ENCODE measurements around the gene SMYD3.

SMYD3 gene

GRCh38 chr1:246482805-246483568 lies 24.1 kb downstream of the SMYD3 start:
- H3K9ac ChIP-seq (ENCODE audit: low read length): no peak overlapping the region
- peaks cover 10% of the 10 kb centered on the region; the same call in 1 of the 2 replicates for H3K4me1 ChIP-seq (ENCODE audit: low read length)
- DNase-seq: no peak
- TF ChIP-seq CTCF (IDR thresholded peaks at IDR 0.05; ENCODE audit: low read length) (no peak), EZH2phosphoT487 (IDR thresholded peaks at IDR 0.05; ENCODE audit: low read length) (no peak), EZH2 (optimal IDR thresholded peaks at IDR 0.05; ENCODE audit: low read depth, low read length) (no peak)
- H3K9me2 ChIP-seq (replicated peaks; ENCODE audit: insufficient read depth, low read length): no peaks in the 10 kb centered on the region
- peak overlapping the region; percentile 28 for H3K4me2 ChIP-seq (ENCODE audit: low read depth, low read length)
- H3K4me3 ChIP-seq (ENCODE audit: low read length): peak overlapping the region; percentile 0; the same call in 1 of the 2 replicates
- H3K79me2 ChIP-seq (ENCODE audit: low read length): no peaks in the 10 kb centered on the region
- no peaks in the 10 kb centered on the region for H3F3A ChIP-seq (ENCODE audit: insufficient read depth, low read length)
- H2AFZ ChIP-seq (ENCODE audit: low read length): 0 out of 2 replicates have a peak overlapping the region, but pooled peaks have one; percentile 5
- no peak overlapping the region for H3K27ac ChIP-seq (ENCODE audit: low read length)
- H3K27me3 ChIP-seq (replicated peaks; ENCODE audit: insufficient read depth, low read length): no peaks in the 10 kb centered on the region
- H3K9me3 ChIP-seq (replicated peaks; ENCODE audit: insufficient read depth, low read length): no peaks in the 10 kb centered on the region
- H4K20me1 ChIP-seq (ENCODE audit: insufficient read depth, low read length): no peaks in the 10 kb centered on the region
- no peaks in the 10 kb centered on the region for H3K36me3 ChIP-seq (replicated peaks; ENCODE audit: insufficient read depth, low read length)

- no peaks in the 10 kb centered on the region for H3K27me3 ChIP-seq (replicated peaks; ENCODE audit: insufficient read depth, low read length)
- no peak overlapping the region for H3K27ac ChIP-seq (ENCODE audit: low read length)
- no peaks in the 10 kb centered on the region for H3F3A ChIP-seq (ENCODE audit: insufficient read depth, low read length)
- no peaks in the 10 kb centered on the region for H3K36me3 ChIP-seq (replicated peaks; ENCODE audit: insufficient read depth, low read length)
- no peak for DNase-seq
- no peaks in the 10 kb centered on the region for H3K9me3 ChIP-seq (replicated peaks; ENCODE audit: insufficient read depth, low read length)
- no peaks in the 10 kb centered on the region for H3K9me2 ChIP-seq (replicated peaks; ENCODE audit: insufficient read depth, low read length)
- no peaks in the 10 kb centered on the region for H4K20me1 ChIP-seq (ENCODE audit: insufficient read depth, low read length)
- no peak overlapping the region for H3K4me3 ChIP-seq (ENCODE audit: low read length)
- H3K79me2 ChIP-seq (ENCODE audit: low read length): no peaks in the 10 kb centered on the region
- no peak for TF ChIP-seq EZH2 (optimal IDR thresholded peaks at IDR 0.05; ENCODE audit: low read depth, low read length)
- H3K4me2 ChIP-seq (ENCODE audit: low read depth, low read length): no peak overlapping the region
- peaks cover 10% of the 10 kb centered on the region; the same call in 1 of the 2 replicates for H3K4me1 ChIP-seq (ENCODE audit: low read length)
- no peak overlapping the region for H3K9ac ChIP-seq (ENCODE audit: low read length)
- H2AFZ ChIP-seq (ENCODE audit: low read length): no peak overlapping the region
Observed at GRCh38 chr1:246479061-246479460, 28.0 kb downstream of the SMYD3 start.

GRCh38 chr1:246477634-246478033 lies 29.4 kb downstream of the SMYD3 start:
- no peaks in the 10 kb centered on the region for H4K20me1 ChIP-seq (ENCODE audit: insufficient read depth, low read length)
- H3K27ac ChIP-seq (ENCODE audit: low read length): no peak overlapping the region
- H3K79me2 ChIP-seq (ENCODE audit: low read length): no peaks in the 10 kb centered on the region
- DNase-seq: no peak
- H3K4me1 ChIP-seq (ENCODE audit: low read length): no peaks in the 10 kb centered on the region
- H3K4me2 ChIP-seq (ENCODE audit: low read depth, low read length): no peak overlapping the region
- H3K9ac ChIP-seq (ENCODE audit: low read length): no peak overlapping the region
- H3K36me3 ChIP-seq (replicated peaks; ENCODE audit: insufficient read depth, low read length): no peaks in the 10 kb centered on the region
- no peaks in the 10 kb centered on the region for H3K27me3 ChIP-seq (replicated peaks; ENCODE audit: insufficient read depth, low read length)
- TF ChIP-seq EZH2phosphoT487 (IDR thresholded peaks at IDR 0.05; ENCODE audit: low read length): no peak
- TF ChIP-seq CTCF (IDR thresholded peaks at IDR 0.05; ENCODE audit: low read length): no peak
- TF ChIP-seq EZH2 (optimal IDR thresholded peaks at IDR 0.05; ENCODE audit: low read depth, low read length): no peak
- no peaks in the 10 kb centered on the region for H3F3A ChIP-seq (ENCODE audit: insufficient read depth, low read length)
- H2AFZ ChIP-seq (ENCODE audit: low read length): no peak overlapping the region
- H3K4me3 ChIP-seq (ENCODE audit: low read length): no peak overlapping the region
- H3K9me3 ChIP-seq (replicated peaks; ENCODE audit: insufficient read depth, low read length): no peaks in the 10 kb centered on the region
- no peaks in the 10 kb centered on the region for H3K9me2 ChIP-seq (replicated peaks; ENCODE audit: insufficient read depth, low read length)

- Histone ChIP-seq H3K9me3 (replicated peaks; ENCODE audit: insufficient read depth, low read length) (no peaks in the 10 kb centered on the region), H3K79me2 (ENCODE audit: low read length) (no peaks in the 10 kb centered on the region), H2AFZ (ENCODE audit: low read length) (no peak overlapping the region), H3K9ac (ENCODE audit: low read length) (no peak overlapping the region), H3K4me2 (ENCODE audit: low read depth, low read length) (no peak overlapping the region), H3K4me1 (ENCODE audit: low read length) (no peaks in the 10 kb centered on the region), H3K27ac (ENCODE audit: low read length) (no peak overlapping the region), H3K9me2 (replicated peaks; ENCODE audit: insufficient read depth, low read length) (no peaks in the 10 kb centered on the region), H4K20me1 (ENCODE audit: insufficient read depth, low read length) (no peaks in the 10 kb centered on the region), H3K27me3 (replicated peaks; ENCODE audit: insufficient read depth, low read length) (no peaks in the 10 kb centered on the region), H3K36me3 (replicated peaks; ENCODE audit: insufficient read depth, low read length) (no peaks in the 10 kb centered on the region), H3F3A (ENCODE audit: insufficient read depth, low read length) (no peaks in the 10 kb centered on the region), H3K4me3 (ENCODE audit: low read length) (no peak overlapping the region)
- TF ChIP-seq EZH2 (optimal IDR thresholded peaks at IDR 0.05; ENCODE audit: low read depth, low read length): no peak
- TF ChIP-seq CTCF (IDR thresholded peaks at IDR 0.05; ENCODE audit: low read length): no peak
- TF ChIP-seq EZH2phosphoT487 (IDR thresholded peaks at IDR 0.05; ENCODE audit: low read length): no peak
- DNase-seq: no peak
Observed at GRCh38 chr1:246476771-246477170, 30.3 kb downstream of the SMYD3 start.
